Measurements from ENCODE around the gene SYPL1.

GRCh38 chr7:106053109-106053508 lies 59.0 kb downstream of the SYPL1 start:
- TF ChIP-seq POLR2AphosphoS5 (IDR thresholded peaks at IDR 0.05; ENCODE audit: borderline replicate concordance, low read depth, low read length) = no peak
- TF ChIP-seq EZH2 (IDR thresholded peaks at IDR 0.05) = no peak
- no peak for TF ChIP-seq FOXP2 (optimal IDR thresholded peaks at IDR 0.05; ENCODE audit: control extremely low read depth, extremely low read length, insufficient read depth)
